WTC11 (cell line): ENCODE measurements around the gene B4GALT3. TPM values are rescaled to one million over a fixed set of nuclear protein-coding genes. Genes with fewer than 3 reads are reported as not detected.

Experiments
- ESRRA ChIP-seq: sonication (generic); formaldehyde crosslinking; IDR thresholded peaks from 2 replicates; pipeline ENCODE4 v1.8.1; 2022; ENCODE audit warnings: mild to moderate bottlenecking, missing genetic modification reagents, borderline replicate concordance
- GTF2I ChIP-seq: fragments of 250-450 bp; sonication (Bioruptor Pico); conservative IDR thresholded peaks from 2 replicates; pipeline ENCODE4 v1.4.0; 2021; ENCODE audit warnings: mild to moderate bottlenecking
- KAT7 ChIP-seq: sonication (generic); formaldehyde crosslinking; IDR thresholded peaks from 2 replicates; pipeline ENCODE4 v1.8.1; 2023; ENCODE audit warnings: missing genetic modification reagents, mild to moderate bottlenecking, borderline replicate concordance
- OVOL2 ChIP-seq: fragments of 250-450 bp; sonication (Bioruptor Pico); IDR thresholded peaks from 2 replicates; pipeline ENCODE4 v1.9.0; 2021; ENCODE audit warnings: mild to moderate bottlenecking, borderline replicate concordance
- SMAD4 ChIP-seq: sonication (generic); formaldehyde crosslinking; IDR thresholded peaks from 2 replicates; pipeline ENCODE4 v1.8.0; 2022; ENCODE audit warnings: mild to moderate bottlenecking, missing genetic modification reagents
- SOX15 ChIP-seq: fragments of 250-450 bp; sonication (Bioruptor Pico); IDR thresholded peaks from 2 replicates; pipeline ENCODE4 v1.9.0; 2021; ENCODE audit warnings: mild to moderate bottlenecking
- TCF7 ChIP-seq: sonication (generic); formaldehyde crosslinking; IDR thresholded peaks from 2 replicates; pipeline ENCODE4 v1.8.0; 2022; ENCODE audit warnings: mild to moderate bottlenecking, low read depth, missing genetic modification reagents, moderate library complexity
- TEAD1 ChIP-seq: sonication (generic); formaldehyde crosslinking; IDR thresholded peaks from 2 replicates; pipeline ENCODE4 v1.8.0; 2022; ENCODE audit warnings: mild to moderate bottlenecking, missing genetic modification reagents
- TEAD4 ChIP-seq: sonication (generic); formaldehyde crosslinking; IDR thresholded peaks from 2 replicates; pipeline ENCODE4 v1.8.0; 2022; ENCODE audit warnings: mild to moderate bottlenecking, missing genetic modification reagents
- TP53 ChIP-seq: sonication (generic); formaldehyde crosslinking; IDR thresholded peaks from 2 replicates; pipeline ENCODE4 v1.8.1; 2023; ENCODE audit warnings: mild to moderate bottlenecking, missing genetic modification reagents
- ZNF317 ChIP-seq: sonication (generic); formaldehyde crosslinking; IDR thresholded peaks from 2 replicates; pipeline ENCODE4 v1.8.1; 2023; ENCODE audit warnings: low read depth, mild to moderate bottlenecking, moderate library complexity, missing genetic modification reagents, borderline replicate concordance
- total RNA-seq: library from RNA; stranded (reverse); gene quantifications from 3 replicates; pipeline ENCODE4 v1.2.3, GENCODE V29; 2021
- TF ChIP-seq, protein P1 (sequence below): sonication (generic); formaldehyde crosslinking; IDR thresholded peaks from 2 replicates; pipeline ENCODE4 v1.8.1; 2023; ENCODE audit warnings: mild to moderate bottlenecking, moderate library complexity, missing genetic modification reagents
- TF ChIP-seq, protein P2 (sequence below): fragments of 250-450 bp; sonication (Bioruptor Pico); IDR thresholded peaks from 2 replicates; pipeline ENCODE4 v1.9.0; 2021; ENCODE audit warnings: mild to moderate bottlenecking
- TF ChIP-seq, protein P3 (sequence below): sonication (generic); formaldehyde crosslinking; IDR thresholded peaks from 2 replicates; pipeline ENCODE4 v1.8.1; 2023; ENCODE audit warnings: mild to moderate bottlenecking, missing genetic modification reagents
- TF ChIP-seq, protein P4 (sequence below): sonication (generic); formaldehyde crosslinking; IDR thresholded peaks from 2 replicates; pipeline ENCODE4 v1.8.0; 2023; ENCODE audit warnings: mild to moderate bottlenecking, missing genetic modification reagents
- TF ChIP-seq, protein P5 (sequence below): sonication (generic); formaldehyde crosslinking; IDR thresholded peaks from 2 replicates; pipeline ENCODE4 v1.8.0; 2023; ENCODE audit warnings: missing genetic modification reagents, mild to moderate bottlenecking, borderline replicate concordance
- TF ChIP-seq, protein P6 (sequence below): sonication (generic); formaldehyde crosslinking; IDR thresholded peaks from 2 replicates; pipeline ENCODE4 v1.8.0; 2022; ENCODE audit warnings: missing genetic modification reagents
- TF ChIP-seq, protein P7 (sequence below): sonication (generic); formaldehyde crosslinking; conservative IDR thresholded peaks from 2 replicates; pipeline ENCODE4 v1.8.1; 2023; ENCODE audit warnings: mild to moderate bottlenecking, low read depth, missing genetic modification reagents, moderate library complexity

The B4GALT3 gene
- total RNA-seq, 1 experiment from 2014 or later, result 40.1 TPM

DNA sequence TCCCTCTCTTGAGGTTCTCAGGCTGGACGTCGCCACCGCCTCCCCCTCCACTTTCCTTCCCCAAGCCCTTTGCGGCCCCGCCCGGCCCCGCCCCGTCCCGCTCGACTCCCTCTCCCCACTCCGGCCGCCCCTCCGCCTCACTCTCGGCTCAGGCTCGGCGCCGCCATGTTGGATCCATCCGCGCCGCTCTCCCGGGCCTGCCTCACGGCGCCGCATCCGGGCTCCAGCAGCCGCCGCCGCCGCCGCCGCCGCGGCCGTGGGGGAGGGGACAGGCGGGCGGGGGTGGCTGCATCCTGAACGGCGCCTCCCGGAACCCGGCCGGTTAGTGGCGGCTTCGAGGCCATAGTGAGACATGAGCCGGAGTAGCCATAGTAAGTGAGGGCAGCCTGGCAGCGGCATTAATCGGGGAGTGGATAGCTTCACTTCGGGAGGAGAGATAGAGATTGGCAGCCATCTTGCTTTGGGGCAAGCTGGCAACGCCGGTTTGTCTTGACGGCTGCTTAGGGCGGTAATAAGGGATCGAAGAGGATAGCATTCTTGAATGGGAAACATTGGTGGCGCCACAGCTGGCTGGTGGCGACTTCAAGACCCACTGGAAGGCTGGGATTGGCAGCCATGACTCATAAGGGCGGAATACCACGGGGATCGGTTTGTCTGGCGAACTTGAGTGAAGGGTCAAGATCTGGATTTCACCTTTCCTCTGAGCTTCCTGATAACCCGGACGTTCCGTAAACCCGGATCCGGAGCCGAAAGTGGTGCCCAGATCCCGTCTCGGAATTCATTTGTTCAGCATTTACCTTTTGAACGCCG, 44.7 kb downstream of the B4GALT3 start, which contains the start of gene DEDD (continued):
- TF ChIP-seq, protein P1, sequence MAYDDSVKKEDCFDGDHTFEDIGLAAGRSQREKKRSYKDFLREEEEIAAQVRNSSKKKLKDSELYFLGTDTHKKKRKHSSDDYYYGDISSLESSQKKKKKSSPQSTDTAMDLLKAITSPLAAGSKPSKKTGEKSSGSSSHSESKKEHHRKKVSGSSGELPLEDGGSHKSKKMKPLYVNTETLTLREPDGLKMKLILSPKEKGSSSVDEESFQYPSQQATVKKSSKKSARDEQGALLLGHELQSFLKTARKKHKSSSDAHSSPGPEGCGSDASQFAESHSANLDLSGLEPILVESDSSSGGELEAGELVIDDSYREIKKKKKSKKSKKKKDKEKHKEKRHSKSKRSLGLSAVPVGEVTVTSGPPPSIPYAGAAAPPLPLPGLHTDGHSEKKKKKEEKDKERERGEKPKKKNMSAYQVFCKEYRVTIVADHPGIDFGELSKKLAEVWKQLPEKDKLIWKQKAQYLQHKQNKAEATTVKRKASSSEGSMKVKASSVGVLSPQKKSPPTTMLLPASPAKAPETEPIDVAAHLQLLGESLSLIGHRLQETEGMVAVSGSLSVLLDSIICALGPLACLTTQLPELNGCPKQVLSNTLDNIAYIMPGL (CRISPR knock-in tag), result no peak
- TF ChIP-seq, protein P2, sequence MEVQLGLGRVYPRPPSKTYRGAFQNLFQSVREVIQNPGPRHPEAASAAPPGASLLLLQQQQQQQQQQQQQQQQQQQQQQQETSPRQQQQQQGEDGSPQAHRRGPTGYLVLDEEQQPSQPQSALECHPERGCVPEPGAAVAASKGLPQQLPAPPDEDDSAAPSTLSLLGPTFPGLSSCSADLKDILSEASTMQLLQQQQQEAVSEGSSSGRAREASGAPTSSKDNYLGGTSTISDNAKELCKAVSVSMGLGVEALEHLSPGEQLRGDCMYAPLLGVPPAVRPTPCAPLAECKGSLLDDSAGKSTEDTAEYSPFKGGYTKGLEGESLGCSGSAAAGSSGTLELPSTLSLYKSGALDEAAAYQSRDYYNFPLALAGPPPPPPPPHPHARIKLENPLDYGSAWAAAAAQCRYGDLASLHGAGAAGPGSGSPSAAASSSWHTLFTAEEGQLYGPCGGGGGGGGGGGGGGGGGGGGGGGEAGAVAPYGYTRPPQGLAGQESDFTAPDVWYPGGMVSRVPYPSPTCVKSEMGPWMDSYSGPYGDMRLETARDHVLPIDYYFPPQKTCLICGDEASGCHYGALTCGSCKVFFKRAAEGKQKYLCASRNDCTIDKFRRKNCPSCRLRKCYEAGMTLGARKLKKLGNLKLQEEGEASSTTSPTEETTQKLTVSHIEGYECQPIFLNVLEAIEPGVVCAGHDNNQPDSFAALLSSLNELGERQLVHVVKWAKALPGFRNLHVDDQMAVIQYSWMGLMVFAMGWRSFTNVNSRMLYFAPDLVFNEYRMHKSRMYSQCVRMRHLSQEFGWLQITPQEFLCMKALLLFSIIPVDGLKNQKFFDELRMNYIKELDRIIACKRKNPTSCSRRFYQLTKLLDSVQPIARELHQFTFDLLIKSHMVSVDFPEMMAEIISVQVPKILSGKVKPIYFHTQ (CRISPR knock-in tag), result no peak
- TF ChIP-seq ESRRA (CRISPR knock-in tag) (peak; percentile 51; the same call in 1 of the 2 replicates), TEAD4 (CRISPR knock-in tag) (no peak), SMAD4 (CRISPR knock-in tag) (no peak), ZNF317 (CRISPR knock-in tag) (no peak), TEAD1 (CRISPR knock-in tag) (no peak), KAT7 (no peak), TP53 (no peak), SOX15 (CRISPR knock-in tag) (no peak), OVOL2 (no peak), TCF7 (no peak), GTF2I (CRISPR knock-in tag) (no peak)
- TF ChIP-seq, protein P3, sequence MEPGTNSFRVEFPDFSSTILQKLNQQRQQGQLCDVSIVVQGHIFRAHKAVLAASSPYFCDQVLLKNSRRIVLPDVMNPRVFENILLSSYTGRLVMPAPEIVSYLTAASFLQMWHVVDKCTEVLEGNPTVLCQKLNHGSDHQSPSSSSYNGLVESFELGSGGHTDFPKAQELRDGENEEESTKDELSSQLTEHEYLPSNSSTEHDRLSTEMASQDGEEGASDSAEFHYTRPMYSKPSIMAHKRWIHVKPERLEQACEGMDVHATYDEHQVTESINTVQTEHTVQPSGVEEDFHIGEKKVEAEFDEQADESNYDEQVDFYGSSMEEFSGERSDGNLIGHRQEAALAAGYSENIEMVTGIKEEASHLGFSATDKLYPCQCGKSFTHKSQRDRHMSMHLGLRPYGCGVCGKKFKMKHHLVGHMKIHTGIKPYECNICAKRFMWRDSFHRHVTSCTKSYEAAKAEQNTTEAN (CRISPR knock-in tag), result no peak
- TF ChIP-seq, protein P4, sequence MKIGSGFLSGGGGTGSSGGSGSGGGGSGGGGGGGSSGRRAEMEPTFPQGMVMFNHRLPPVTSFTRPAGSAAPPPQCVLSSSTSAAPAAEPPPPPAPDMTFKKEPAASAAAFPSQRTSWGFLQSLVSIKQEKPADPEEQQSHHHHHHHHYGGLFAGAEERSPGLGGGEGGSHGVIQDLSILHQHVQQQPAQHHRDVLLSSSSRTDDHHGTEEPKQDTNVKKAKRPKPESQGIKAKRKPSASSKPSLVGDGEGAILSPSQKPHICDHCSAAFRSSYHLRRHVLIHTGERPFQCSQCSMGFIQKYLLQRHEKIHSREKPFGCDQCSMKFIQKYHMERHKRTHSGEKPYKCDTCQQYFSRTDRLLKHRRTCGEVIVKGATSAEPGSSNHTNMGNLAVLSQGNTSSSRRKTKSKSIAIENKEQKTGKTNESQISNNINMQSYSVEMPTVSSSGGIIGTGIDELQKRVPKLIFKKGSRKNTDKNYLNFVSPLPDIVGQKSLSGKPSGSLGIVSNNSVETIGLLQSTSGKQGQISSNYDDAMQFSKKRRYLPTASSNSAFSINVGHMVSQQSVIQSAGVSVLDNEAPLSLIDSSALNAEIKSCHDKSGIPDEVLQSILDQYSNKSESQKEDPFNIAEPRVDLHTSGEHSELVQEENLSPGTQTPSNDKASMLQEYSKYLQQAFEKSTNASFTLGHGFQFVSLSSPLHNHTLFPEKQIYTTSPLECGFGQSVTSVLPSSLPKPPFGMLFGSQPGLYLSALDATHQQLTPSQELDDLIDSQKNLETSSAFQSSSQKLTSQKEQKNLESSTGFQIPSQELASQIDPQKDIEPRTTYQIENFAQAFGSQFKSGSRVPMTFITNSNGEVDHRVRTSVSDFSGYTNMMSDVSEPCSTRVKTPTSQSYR (CRISPR knock-in tag), result no peak; the same call in 1 of the 2 replicates
- TF ChIP-seq, protein P5, sequence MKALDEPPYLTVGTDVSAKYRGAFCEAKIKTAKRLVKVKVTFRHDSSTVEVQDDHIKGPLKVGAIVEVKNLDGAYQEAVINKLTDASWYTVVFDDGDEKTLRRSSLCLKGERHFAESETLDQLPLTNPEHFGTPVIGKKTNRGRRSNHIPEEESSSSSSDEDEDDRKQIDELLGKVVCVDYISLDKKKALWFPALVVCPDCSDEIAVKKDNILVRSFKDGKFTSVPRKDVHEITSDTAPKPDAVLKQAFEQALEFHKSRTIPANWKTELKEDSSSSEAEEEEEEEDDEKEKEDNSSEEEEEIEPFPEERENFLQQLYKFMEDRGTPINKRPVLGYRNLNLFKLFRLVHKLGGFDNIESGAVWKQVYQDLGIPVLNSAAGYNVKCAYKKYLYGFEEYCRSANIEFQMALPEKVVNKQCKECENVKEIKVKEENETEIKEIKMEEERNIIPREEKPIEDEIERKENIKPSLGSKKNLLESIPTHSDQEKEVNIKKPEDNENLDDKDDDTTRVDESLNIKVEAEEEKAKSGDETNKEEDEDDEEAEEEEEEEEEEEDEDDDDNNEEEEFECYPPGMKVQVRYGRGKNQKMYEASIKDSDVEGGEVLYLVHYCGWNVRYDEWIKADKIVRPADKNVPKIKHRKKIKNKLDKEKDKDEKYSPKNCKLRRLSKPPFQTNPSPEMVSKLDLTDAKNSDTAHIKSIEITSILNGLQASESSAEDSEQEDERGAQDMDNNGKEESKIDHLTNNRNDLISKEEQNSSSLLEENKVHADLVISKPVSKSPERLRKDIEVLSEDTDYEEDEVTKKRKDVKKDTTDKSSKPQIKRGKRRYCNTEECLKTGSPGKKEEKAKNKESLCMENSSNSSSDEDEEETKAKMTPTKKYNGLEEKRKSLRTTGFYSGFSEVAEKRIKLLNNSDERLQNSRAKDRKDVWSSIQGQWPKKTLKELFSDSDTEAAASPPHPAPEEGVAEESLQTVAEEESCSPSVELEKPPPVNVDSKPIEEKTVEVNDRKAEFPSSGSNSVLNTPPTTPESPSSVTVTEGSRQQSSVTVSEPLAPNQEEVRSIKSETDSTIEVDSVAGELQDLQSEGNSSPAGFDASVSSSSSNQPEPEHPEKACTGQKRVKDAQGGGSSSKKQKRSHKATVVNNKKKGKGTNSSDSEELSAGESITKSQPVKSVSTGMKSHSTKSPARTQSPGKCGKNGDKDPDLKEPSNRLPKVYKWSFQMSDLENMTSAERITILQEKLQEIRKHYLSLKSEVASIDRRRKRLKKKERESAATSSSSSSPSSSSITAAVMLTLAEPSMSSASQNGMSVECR (CRISPR knock-in tag), result no peak
- TF ChIP-seq, protein P6, sequence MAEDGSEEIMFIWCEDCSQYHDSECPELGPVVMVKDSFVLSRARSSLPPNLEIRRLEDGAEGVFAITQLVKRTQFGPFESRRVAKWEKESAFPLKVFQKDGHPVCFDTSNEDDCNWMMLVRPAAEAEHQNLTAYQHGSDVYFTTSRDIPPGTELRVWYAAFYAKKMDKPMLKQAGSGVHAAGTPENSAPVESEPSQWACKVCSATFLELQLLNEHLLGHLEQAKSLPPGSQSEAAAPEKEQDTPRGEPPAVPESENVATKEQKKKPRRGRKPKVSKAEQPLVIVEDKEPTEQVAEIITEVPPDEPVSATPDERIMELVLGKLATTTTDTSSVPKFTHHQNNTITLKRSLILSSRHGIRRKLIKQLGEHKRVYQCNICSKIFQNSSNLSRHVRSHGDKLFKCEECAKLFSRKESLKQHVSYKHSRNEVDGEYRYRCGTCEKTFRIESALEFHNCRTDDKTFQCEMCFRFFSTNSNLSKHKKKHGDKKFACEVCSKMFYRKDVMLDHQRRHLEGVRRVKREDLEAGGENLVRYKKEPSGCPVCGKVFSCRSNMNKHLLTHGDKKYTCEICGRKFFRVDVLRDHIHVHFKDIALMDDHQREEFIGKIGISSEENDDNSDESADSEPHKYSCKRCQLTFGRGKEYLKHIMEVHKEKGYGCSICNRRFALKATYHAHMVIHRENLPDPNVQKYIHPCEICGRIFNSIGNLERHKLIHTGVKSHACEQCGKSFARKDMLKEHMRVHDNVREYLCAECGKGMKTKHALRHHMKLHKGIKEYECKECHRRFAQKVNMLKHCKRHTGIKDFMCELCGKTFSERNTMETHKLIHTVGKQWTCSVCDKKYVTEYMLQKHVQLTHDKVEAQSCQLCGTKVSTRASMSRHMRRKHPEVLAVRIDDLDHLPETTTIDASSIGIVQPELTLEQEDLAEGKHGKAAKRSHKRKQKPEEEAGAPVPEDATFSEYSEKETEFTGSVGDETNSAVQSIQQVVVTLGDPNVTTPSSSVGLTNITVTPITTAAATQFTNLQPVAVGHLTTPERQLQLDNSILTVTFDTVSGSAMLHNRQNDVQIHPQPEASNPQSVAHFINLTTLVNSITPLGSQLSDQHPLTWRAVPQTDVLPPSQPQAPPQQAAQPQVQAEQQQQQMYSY (CRISPR knock-in tag), result peak; percentile 86
- TF ChIP-seq, protein P7, sequence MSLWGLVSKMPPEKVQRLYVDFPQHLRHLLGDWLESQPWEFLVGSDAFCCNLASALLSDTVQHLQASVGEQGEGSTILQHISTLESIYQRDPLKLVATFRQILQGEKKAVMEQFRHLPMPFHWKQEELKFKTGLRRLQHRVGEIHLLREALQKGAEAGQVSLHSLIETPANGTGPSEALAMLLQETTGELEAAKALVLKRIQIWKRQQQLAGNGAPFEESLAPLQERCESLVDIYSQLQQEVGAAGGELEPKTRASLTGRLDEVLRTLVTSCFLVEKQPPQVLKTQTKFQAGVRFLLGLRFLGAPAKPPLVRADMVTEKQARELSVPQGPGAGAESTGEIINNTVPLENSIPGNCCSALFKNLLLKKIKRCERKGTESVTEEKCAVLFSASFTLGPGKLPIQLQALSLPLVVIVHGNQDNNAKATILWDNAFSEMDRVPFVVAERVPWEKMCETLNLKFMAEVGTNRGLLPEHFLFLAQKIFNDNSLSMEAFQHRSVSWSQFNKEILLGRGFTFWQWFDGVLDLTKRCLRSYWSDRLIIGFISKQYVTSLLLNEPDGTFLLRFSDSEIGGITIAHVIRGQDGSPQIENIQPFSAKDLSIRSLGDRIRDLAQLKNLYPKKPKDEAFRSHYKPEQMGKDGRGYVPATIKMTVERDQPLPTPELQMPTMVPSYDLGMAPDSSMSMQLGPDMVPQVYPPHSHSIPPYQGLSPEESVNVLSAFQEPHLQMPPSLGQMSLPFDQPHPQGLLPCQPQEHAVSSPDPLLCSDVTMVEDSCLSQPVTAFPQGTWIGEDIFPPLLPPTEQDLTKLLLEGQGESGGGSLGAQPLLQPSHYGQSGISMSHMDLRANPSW (CRISPR knock-in tag), result no peak
